GM03348 (cell line): ENCODE data around the gene AIMP2.
"Not testable (repeated sequence)": the region's sequence is repeated elsewhere in the genome, so short reads cannot be mapped to it uniquely, and the experiment has no call there.

Experiments
- DNase-seq: peaks from one replicate; pipeline ENCODE4 v3.0.0; 2012; ENCODE audit warnings: low spot score

AIMP2 gene

GRCh38 chr7:6008668-6009611 lies at the start of gene AIMP2, which contains the start of gene PMS2:
Gene AIMP2, plus strand, starts transcription at chr7:6009272. Its CDS starts 92 bp downstream, at chr7:6009364.
Gene PMS2, minus strand, starts transcription at chr7:6009049. Its CDS starts 30 bp downstream, at chr7:6009019.
- DNase-seq: peak; percentile 95

- not testable (repeated sequence) for DNase-seq
Observed at GRCh38 chr7:5963205-5963604, 45.9 kb upstream of the AIMP2 start.

- DNase-seq: not testable (repeated sequence)
Observed at GRCh38 chr7:5963810-5964209, 45.3 kb upstream of the AIMP2 start.

GRCh38 chr7:5970347-5970911 lies 38.6 kb upstream of the AIMP2 start, which contains the start of gene RSPH10B:
Gene RSPH10B, minus strand, starts transcription at chr7:5970689. Its CDS starts 3,573 bp downstream, at chr7:5967116.
- DNase-seq: not testable (repeated sequence)

GRCh38 chr7:5973580-5973979 lies 35.5 kb upstream of the AIMP2 start:
- not testable (repeated sequence) for DNase-seq

- not testable (repeated sequence) for DNase-seq
Observed at GRCh38 chr7:5979680-5980314, 29.3 kb upstream of the AIMP2 start.

- not testable (repeated sequence) for DNase-seq
Observed at GRCh38 chr7:5987061-5987460, 22.0 kb upstream of the AIMP2 start.

- DNase-seq: peak; percentile 79
Observed at GRCh38 chr7:5997210-5997808, 11.8 kb upstream of the AIMP2 start.

GRCh38 chr7:6007386-6007785 lies 1.7 kb upstream of the AIMP2 start:
- DNase-seq: no peak

- not testable (repeated sequence) for DNase-seq
Observed at GRCh38 chr7:6007835-6008590, 1.1 kb upstream of the AIMP2 start.

- DNase-seq: not testable (repeated sequence)
Observed at GRCh38 chr7:6010370-6010769, 1.3 kb downstream of the AIMP2 start.

GRCh38 chr7:6011541-6011940 lies 2.5 kb downstream of the AIMP2 start:
- DNase-seq: no peak

GRCh38 chr7:6012355-6013104 lies 3.5 kb downstream of the AIMP2 start:
- DNase-seq: no peak

GRCh38 chr7:6015917-6016652 lies 7.0 kb downstream of the AIMP2 start:
- peak; percentile 92 for DNase-seq

- no peak for DNase-seq
Observed at GRCh38 chr7:6016653-6016966, 7.5 kb downstream of the AIMP2 start.

- DNase-seq: no peak
Observed at GRCh38 chr7:6020371-6021286, 11.6 kb downstream of the AIMP2 start.

GRCh38 chr7:6022707-6023106 lies 13.6 kb downstream of the AIMP2 start:
- no peak for DNase-seq

- no peak for DNase-seq
Observed at GRCh38 chr7:6023974-6024435, 14.9 kb downstream of the AIMP2 start.
